ENCODE measurements around the gene HMGA1. TPM values are rescaled to one million over a fixed set of nuclear protein-coding genes. Genes with fewer than 3 reads are reported as not detected.
"Not testable (repeated sequence)": the region's sequence is repeated elsewhere in the genome, so short reads cannot be mapped to it uniquely, and the experiment has no call there.

The HMGA1 gene
- total and polyA plus RNA-seq, 7 donors: 6.9 to 311 (median 12.1) TPM

DNA sequence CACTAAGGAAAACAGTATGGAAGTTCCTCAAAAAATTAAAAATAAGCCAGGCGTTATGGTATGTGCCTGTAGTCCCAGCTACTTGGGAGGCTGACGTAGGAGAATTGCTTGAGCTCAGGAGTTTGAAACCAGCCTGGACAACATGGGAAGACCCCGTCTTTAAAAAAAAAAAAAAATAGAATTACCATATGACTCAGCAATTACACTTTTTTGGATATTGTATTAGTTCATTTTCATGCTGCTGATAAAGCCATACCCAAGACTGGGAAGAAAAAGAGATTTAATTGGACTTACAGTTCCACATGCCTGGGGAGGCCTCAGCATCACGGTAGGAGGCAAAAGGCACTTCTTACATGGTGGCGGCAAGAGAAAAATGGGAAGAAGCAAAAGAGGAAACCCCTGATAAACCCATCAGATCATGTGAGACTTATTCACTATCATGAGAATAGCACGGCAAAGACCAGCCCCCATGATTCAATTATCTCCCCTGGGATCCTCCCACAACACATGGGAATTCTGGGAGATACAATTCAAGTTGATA, 22.9 kb downstream of the HMGA1 start:
- intact Hi-C loops (cut with DNase I): no loop called here
- no peak for DNase-seq
- Histone ChIP-seq H3K36me3 (no peaks in the 10 kb centered on the region), H3K27ac (no peak overlapping the region), H3K9me3 (no peaks in the 10 kb centered on the region), H3K4me1 (no peaks in the 10 kb centered on the region), H3K27me3 (no peaks in the 10 kb centered on the region), H3K4me3 (no peak overlapping the region)
- 93 to 95% methylated on average over 6 of the region's 6 CpGs for WGBS, 2 donors
- no peak for TF ChIP-seq POLR2AphosphoS5 (IDR thresholded peaks at IDR 0.05)
- no peak for TF ChIP-seq POLR2A (IDR thresholded peaks at IDR 0.05)
- no peak for TF ChIP-seq EP300 (IDR thresholded peaks at IDR 0.05)

GRCh38 chr6:34260576-34261267, 24.0 kb downstream of the HMGA1 start:
- intact Hi-C loops (cut with DNase I): no loop called here
- 62 to 85% methylated on average over 17 of the region's 17 CpGs for WGBS, 2 donors
- Histone ChIP-seq H3K27ac (no peak overlapping the region), H3K27me3 (no peaks in the 10 kb centered on the region), H3K36me3 (no peaks in the 10 kb centered on the region), H3K4me3 (no peak overlapping the region), H3K4me1 (no peaks in the 10 kb centered on the region), H3K9me3 (no peaks in the 10 kb centered on the region)
- no peak for TF ChIP-seq POLR2AphosphoS5 (IDR thresholded peaks at IDR 0.05)
- no peak for TF ChIP-seq EP300 (IDR thresholded peaks at IDR 0.05)
- no peak for TF ChIP-seq POLR2A (IDR thresholded peaks at IDR 0.05)
- TF ChIP-seq, protein P1, sequence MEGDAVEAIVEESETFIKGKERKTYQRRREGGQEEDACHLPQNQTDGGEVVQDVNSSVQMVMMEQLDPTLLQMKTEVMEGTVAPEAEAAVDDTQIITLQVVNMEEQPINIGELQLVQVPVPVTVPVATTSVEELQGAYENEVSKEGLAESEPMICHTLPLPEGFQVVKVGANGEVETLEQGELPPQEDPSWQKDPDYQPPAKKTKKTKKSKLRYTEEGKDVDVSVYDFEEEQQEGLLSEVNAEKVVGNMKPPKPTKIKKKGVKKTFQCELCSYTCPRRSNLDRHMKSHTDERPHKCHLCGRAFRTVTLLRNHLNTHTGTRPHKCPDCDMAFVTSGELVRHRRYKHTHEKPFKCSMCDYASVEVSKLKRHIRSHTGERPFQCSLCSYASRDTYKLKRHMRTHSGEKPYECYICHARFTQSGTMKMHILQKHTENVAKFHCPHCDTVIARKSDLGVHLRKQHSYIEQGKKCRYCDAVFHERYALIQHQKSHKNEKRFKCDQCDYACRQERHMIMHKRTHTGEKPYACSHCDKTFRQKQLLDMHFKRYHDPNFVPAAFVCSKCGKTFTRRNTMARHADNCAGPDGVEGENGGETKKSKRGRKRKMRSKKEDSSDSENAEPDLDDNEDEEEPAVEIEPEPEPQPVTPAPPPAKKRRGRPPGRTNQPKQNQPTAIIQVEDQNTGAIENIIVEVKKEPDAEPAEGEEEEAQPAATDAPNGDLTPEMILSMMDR (IDR thresholded peaks at IDR 0.05): no peak
- DNase-seq: no peak

GRCh38 chr6:34263484-34263883, 26.8 kb downstream of the HMGA1 start:
- DNase-seq; H3K4me3 ChIP-seq; H3K27ac ChIP-seq; H3K36me3 ChIP-seq; intact Hi-C loops (cut with DNase I); H3K4me1 ChIP-seq; H3K9me3 ChIP-seq; H3K27me3 ChIP-seq: not testable (repeated sequence)
- 89 to 94% methylated on average over 23 of the region's 23 CpGs for WGBS, 2 donors

GRCh38 chr6:34267746-34268145, 31.1 kb downstream of the HMGA1 start:
- Histone ChIP-seq H3K4me1 (no peaks in the 10 kb centered on the region), H3K36me3 (no peaks in the 10 kb centered on the region), H3K27me3 (no peaks in the 10 kb centered on the region), H3K9me3 (no peaks in the 10 kb centered on the region), H3K4me3 (no peak overlapping the region), H3K27ac (no peak overlapping the region)
- no peak for DNase-seq
- intact Hi-C loops (cut with DNase I): no loop called here
- TF ChIP-seq, protein P1 (IDR thresholded peaks at IDR 0.05): no peak
- TF ChIP-seq EP300 (IDR thresholded peaks at IDR 0.05): no peak
- no peak for TF ChIP-seq POLR2A (IDR thresholded peaks at IDR 0.05)
- no peak for TF ChIP-seq POLR2AphosphoS5 (IDR thresholded peaks at IDR 0.05)
- WGBS, 2 donors: 52 to 92% methylated on average over 2 of the region's 2 CpGs

DNA sequence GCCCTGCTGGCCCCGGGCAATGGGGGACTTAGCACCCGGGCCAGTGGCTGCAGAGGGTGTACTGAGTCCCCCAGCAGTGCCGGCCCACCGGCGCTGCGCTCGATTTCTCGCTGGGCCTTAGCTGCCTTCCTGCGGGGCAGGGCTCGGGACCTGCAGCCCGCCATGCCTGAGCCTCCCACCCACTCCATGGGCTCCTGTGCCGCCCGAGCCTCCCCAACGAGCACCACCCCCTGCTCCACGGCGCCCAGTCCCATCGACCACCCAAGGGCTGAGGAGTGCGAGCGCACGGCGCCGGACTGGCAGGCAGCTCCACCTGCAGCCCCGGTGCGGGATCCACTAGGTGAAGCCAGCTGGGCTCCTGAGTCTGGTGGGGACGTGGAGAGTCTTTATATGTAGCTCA, 32.5 kb downstream of the HMGA1 start:
- H3K9me3 ChIP-seq; H3K27me3 ChIP-seq; H3K27ac ChIP-seq; H3K4me3 ChIP-seq; intact Hi-C loops (cut with DNase I); H3K36me3 ChIP-seq; DNase-seq; H3K4me1 ChIP-seq: not testable (repeated sequence)
- WGBS, 2 donors: 95 to 96% methylated on average over 21 to 22 of the region's 25 CpGs

GRCh38 chr6:34269658-34270341, 33.1 kb downstream of the HMGA1 start:
- H3K36me3 ChIP-seq; H3K27ac ChIP-seq; intact Hi-C loops (cut with DNase I); H3K4me3 ChIP-seq; H3K9me3 ChIP-seq; H3K27me3 ChIP-seq; H3K4me1 ChIP-seq; DNase-seq: not testable (repeated sequence)
- 78 to 82% methylated on average over 17 of the region's 17 CpGs for WGBS, 2 donors

Measured in sigmoid colon (tissue), 7 donors.